Measurements from ENCODE around the gene PAFAH1B2.

The PAFAH1B2 gene

DNA sequence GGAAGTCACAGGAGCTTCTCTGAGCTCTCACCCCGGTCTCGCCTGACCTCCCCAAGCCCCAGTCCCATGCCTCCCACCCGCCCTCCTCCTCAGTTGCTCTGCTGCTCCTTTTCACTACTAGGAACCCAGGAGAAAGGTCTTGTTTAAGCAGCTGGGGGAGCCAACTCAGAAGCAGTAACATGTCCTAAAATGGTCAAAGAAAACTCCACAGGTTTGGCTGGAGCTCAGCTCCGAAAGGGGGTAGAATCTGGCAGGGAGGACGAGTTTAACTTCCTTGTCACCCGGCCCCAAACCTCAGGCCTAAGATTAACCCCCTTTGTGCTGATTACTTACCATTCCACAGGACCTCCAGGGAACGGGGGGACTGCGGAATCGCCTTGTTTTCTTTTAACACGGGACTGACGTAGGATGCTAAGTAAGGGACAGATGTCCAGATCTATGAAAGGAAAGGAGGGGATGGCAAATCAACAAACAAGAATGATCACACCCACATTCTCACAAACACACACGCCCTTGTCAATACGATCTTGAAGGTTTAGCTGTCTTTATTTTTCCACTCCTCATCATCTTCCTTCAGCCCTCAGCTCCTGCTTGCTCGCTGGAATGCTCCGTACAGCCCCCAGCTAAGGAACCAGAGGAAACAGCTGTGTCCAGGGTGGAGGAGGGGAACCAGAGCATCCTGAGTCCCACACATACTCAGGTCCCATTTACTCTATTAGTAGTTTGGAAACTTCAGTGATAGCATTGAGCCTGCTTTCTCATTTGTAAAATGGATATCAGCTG is 74.2 kb downstream of the PAFAH1B2 start:
- H2AFZ ChIP-seq (ENCODE audit: low read length): no peak overlapping the region
- H3K14ac ChIP-seq (ENCODE audit: low read length): no peak overlapping the region
- H3K79me1 ChIP-seq (ENCODE audit: low read depth, low read length): no peaks in the 10 kb centered on the region
- H2BK5ac ChIP-seq (ENCODE audit: low read length): no peak overlapping the region
- H3K9me3 ChIP-seq (replicated peaks in 1 of 2; ENCODE audit: control insufficient read depth in 2 of 2, insufficient read depth in 1 of 2, low read depth in 1 of 2, low read length in 2 of 2): no peaks in the 10 kb centered on the region
- H3K4me2 ChIP-seq (ENCODE audit: insufficient read depth, low read length, poor library complexity, severe bottlenecking): no peak overlapping the region
- no peak overlapping the region for H4K91ac ChIP-seq (ENCODE audit: low read depth, low read length, poor library complexity)
- no peak for DNase-seq (ENCODE audit: low spot score)
- peaks cover 8 to 9% of the 10 kb centered on the region in 2 donors for H3K4me1 ChIP-seq (ENCODE audit: control insufficient read depth in 2 of 2, insufficient read depth in 1 of 2, low read depth in 1 of 2, low read length in 2 of 2)
- H3K9ac ChIP-seq (ENCODE audit: low read depth, low read length, poor library complexity): no peak overlapping the region
- H2BK12ac ChIP-seq (ENCODE audit: low read length): no peak overlapping the region
- no peaks in the 10 kb centered on the region for H3K27me3 ChIP-seq (ENCODE audit: control insufficient read depth in 3 of 3, insufficient read depth in 3 of 3, low read depth in 1 of 3, low read length in 3 of 3)
- no peak overlapping the region for H3K27ac ChIP-seq (replicated peaks; ENCODE audit: low read length)
- WGBS, 2 donors (ENCODE audit: extremely low coverage in 2 of 2, insufficient read length in 2 of 2, insufficient replicate concordance in 1 of 2): no CpG with 5 or more reads among the region's 15 CpGs
- no peak overlapping the region for H2BK120ac ChIP-seq (ENCODE audit: low read depth, low read length)
- no peak overlapping the region for H2AK5ac ChIP-seq (ENCODE audit: low read depth, low read length)
- no peak overlapping the region for H3K23ac ChIP-seq (ENCODE audit: low read depth, low read length, poor library complexity)
- H3K4ac ChIP-seq (ENCODE audit: low read length): no peak overlapping the region
- peaks cover 27 to 74% of the 10 kb centered on the region in 2 donors for H3K36me3 ChIP-seq (replicated peaks in 1 of 2; ENCODE audit: control insufficient read depth in 2 of 2, insufficient read depth in 2 of 2, low read length in 2 of 2)
- no peak overlapping the region for H4K8ac ChIP-seq (ENCODE audit: low read depth, low read length)
- no peak overlapping the region for H2BK15ac ChIP-seq (ENCODE audit: low read length)
- H3K4me3 ChIP-seq (ENCODE audit: low read length in 2 of 2): no peak overlapping the region
- no peak overlapping the region for H3K18ac ChIP-seq (ENCODE audit: low read length)

DNA sequence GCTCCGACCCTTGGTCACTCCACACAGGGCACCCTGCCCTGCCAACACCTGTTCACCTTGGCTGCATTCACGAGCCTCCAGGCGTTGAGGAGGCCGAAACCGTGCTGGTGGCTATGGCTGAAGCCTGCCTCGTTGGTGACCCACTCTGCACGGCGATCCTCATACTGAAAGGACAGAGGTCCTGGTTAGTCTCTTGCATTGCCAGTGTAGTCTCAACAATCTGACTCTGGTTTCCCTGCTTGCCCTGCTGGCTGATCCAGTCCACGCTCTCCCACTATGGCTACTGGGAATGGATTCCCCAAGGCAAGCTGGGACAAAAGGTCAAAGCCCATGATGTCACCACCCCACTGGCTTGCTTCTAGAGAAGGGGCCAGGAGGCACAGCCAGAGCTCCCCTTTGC is 74.9 kb downstream of the PAFAH1B2 start:
- H3K4ac ChIP-seq (ENCODE audit: low read length): no peak overlapping the region
- H4K8ac ChIP-seq (ENCODE audit: low read depth, low read length): no peak overlapping the region
- H2BK120ac ChIP-seq (ENCODE audit: low read depth, low read length): no peak overlapping the region
- H3K36me3 ChIP-seq (replicated peaks in 1 of 2; ENCODE audit: control insufficient read depth in 2 of 2, insufficient read depth in 2 of 2, low read length in 2 of 2): peaks cover 33 to 78% of the 10 kb centered on the region in 2 donors
- no peaks in the 10 kb centered on the region for H3K27me3 ChIP-seq (ENCODE audit: control insufficient read depth in 3 of 3, insufficient read depth in 3 of 3, low read depth in 1 of 3, low read length in 3 of 3)
- no peak overlapping the region for H3K14ac ChIP-seq (ENCODE audit: low read length)
- no peak overlapping the region for H3K27ac ChIP-seq (replicated peaks; ENCODE audit: low read length)
- no peak overlapping the region for H3K9ac ChIP-seq (ENCODE audit: low read depth, low read length, poor library complexity)
- H3K79me1 ChIP-seq (ENCODE audit: low read depth, low read length): no peaks in the 10 kb centered on the region
- no peak overlapping the region for H4K91ac ChIP-seq (ENCODE audit: low read depth, low read length, poor library complexity)
- H2BK12ac ChIP-seq (ENCODE audit: low read length): no peak overlapping the region
- H2AFZ ChIP-seq (ENCODE audit: low read length): no peak overlapping the region
- peaks cover 8 to 9% of the 10 kb centered on the region in 2 donors for H3K4me1 ChIP-seq (ENCODE audit: control insufficient read depth in 2 of 2, insufficient read depth in 1 of 2, low read depth in 1 of 2, low read length in 2 of 2)
- no CpG with 5 or more reads among the region's 9 CpGs for WGBS, 2 donors (ENCODE audit: extremely low coverage in 2 of 2, insufficient read length in 2 of 2, insufficient replicate concordance in 1 of 2)
- DNase-seq (ENCODE audit: low spot score): no peak
- no peaks in the 10 kb centered on the region for H3K9me3 ChIP-seq (replicated peaks in 1 of 2; ENCODE audit: control insufficient read depth in 2 of 2, insufficient read depth in 1 of 2, low read depth in 1 of 2, low read length in 2 of 2)
- no peak overlapping the region for H3K4me2 ChIP-seq (ENCODE audit: insufficient read depth, low read length, poor library complexity, severe bottlenecking)
- H3K4me3 ChIP-seq (ENCODE audit: low read length in 2 of 2): no peak overlapping the region
- no peak overlapping the region for H2BK5ac ChIP-seq (ENCODE audit: low read length)
- H3K23ac ChIP-seq (ENCODE audit: low read depth, low read length, poor library complexity): no peak overlapping the region
- H2AK5ac ChIP-seq (ENCODE audit: low read depth, low read length): no peak overlapping the region
- H2BK15ac ChIP-seq (ENCODE audit: low read length): no peak overlapping the region
- no peak overlapping the region for H3K18ac ChIP-seq (ENCODE audit: low read length)

DNA sequence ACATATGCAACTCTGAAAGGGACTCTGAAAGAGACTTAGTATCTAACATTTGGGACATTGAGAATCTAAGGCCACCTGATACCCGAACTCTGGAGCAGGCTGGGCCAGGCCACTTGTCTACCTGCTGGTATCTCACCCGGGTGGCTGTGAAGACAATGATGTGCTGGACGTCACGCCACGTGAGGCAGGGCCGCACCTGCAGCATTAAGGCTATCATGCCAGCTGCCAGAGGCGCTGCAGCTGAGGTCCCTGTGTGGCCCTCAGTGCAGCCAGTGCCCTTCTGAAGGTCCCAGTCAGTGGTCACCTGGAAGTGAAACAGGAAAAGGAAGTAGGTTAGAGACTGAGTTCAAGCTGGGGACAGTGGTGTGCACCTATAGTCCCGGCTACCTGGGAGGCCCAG is 75.4 kb downstream of the PAFAH1B2 start:
- no peak overlapping the region for H3K27ac ChIP-seq (replicated peaks; ENCODE audit: low read length)
- H2BK15ac ChIP-seq (ENCODE audit: low read length): no peak overlapping the region
- DNase-seq (ENCODE audit: low spot score): no peak

DNA sequence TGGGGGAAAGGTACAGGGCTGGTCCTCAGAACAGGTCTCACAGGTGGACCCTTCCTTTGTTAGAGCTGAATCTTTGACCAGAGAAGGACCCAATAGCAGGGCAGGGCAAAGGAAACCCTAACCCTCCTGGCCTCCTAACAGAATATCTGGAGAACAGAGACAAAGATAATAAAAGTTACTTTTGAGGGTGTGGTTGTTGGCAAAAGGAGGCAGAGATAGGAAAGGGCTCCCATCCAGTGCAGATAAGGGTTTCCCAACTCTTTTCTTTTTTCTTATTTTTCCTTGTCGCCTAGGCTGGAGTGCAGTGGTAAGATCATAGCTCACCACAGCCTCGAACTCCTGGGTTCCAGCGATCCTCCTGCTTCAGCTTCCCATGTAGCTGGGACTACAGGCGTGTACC is 75.9 kb downstream of the PAFAH1B2 start:
- Histone ChIP-seq H3K18ac (ENCODE audit: low read length) (no peak overlapping the region), H2AFZ (ENCODE audit: low read length) (no peak overlapping the region), H2BK120ac (ENCODE audit: low read depth, low read length) (no peak overlapping the region), H3K4me3 (ENCODE audit: low read length in 2 of 2) (no peak overlapping the region), H4K91ac (ENCODE audit: low read depth, low read length, poor library complexity) (no peak overlapping the region), H3K27me3 (ENCODE audit: control insufficient read depth in 3 of 3, insufficient read depth in 3 of 3, low read depth in 1 of 3, low read length in 3 of 3) (no peaks in the 10 kb centered on the region), H2BK15ac (ENCODE audit: low read length) (no peak overlapping the region), H3K14ac (ENCODE audit: low read length) (no peak overlapping the region), H4K8ac (ENCODE audit: low read depth, low read length) (no peak overlapping the region), H2AK5ac (ENCODE audit: low read depth, low read length) (no peak overlapping the region), H3K23ac (ENCODE audit: low read depth, low read length, poor library complexity) (no peak overlapping the region), H3K4me2 (ENCODE audit: insufficient read depth, low read length, poor library complexity, severe bottlenecking) (no peak overlapping the region), H2BK5ac (ENCODE audit: low read length) (no peak overlapping the region), H3K27ac (replicated peaks; ENCODE audit: low read length) (no peak overlapping the region), H3K79me1 (ENCODE audit: low read depth, low read length) (no peaks in the 10 kb centered on the region), H2BK12ac (ENCODE audit: low read length) (no peak overlapping the region), H3K9me3 (replicated peaks in 1 of 2; ENCODE audit: control insufficient read depth in 2 of 2, insufficient read depth in 1 of 2, low read depth in 1 of 2, low read length in 2 of 2) (no peaks in the 10 kb centered on the region), H3K4me1 (ENCODE audit: control insufficient read depth in 2 of 2, insufficient read depth in 1 of 2, low read depth in 1 of 2, low read length in 2 of 2) (peaks cover under 1 to 7% of the 10 kb centered on the region in 2 donors), H3K9ac (ENCODE audit: low read depth, low read length, poor library complexity) (no peak overlapping the region), H3K36me3 (replicated peaks in 1 of 2; ENCODE audit: control insufficient read depth in 2 of 2, insufficient read depth in 2 of 2, low read length in 2 of 2) (peaks cover 36 to 85% of the 10 kb centered on the region in 2 donors), H3K4ac (ENCODE audit: low read length) (no peak overlapping the region)
- no peak for DNase-seq (ENCODE audit: low spot score)
- no CpG with 5 or more reads among the region's 4 CpGs for WGBS, 2 donors (ENCODE audit: extremely low coverage in 2 of 2, insufficient read length in 2 of 2, insufficient replicate concordance in 1 of 2)

More for the DNA sequence above, 75.4 kb downstream of the PAFAH1B2 start:
- no peak overlapping the region for H3K18ac ChIP-seq (ENCODE audit: low read length)
- H2AK5ac ChIP-seq (ENCODE audit: low read depth, low read length): no peak overlapping the region
- H3K4ac ChIP-seq (ENCODE audit: low read length): no peak overlapping the region
- no CpG with 5 or more reads among the region's 8 CpGs for WGBS, 2 donors (ENCODE audit: extremely low coverage in 2 of 2, insufficient read length in 2 of 2, insufficient replicate concordance in 1 of 2)
- H3K79me1 ChIP-seq (ENCODE audit: low read depth, low read length): no peaks in the 10 kb centered on the region
- H3K23ac ChIP-seq (ENCODE audit: low read depth, low read length, poor library complexity): no peak overlapping the region
- H3K9ac ChIP-seq (ENCODE audit: low read depth, low read length, poor library complexity): no peak overlapping the region
- H2AFZ ChIP-seq (ENCODE audit: low read length): no peak overlapping the region
- H2BK12ac ChIP-seq (ENCODE audit: low read length): no peak overlapping the region
- H3K4me3 ChIP-seq (ENCODE audit: low read length in 2 of 2): no peak overlapping the region
- peaks cover 5 to 11% of the 10 kb centered on the region in 2 donors for H3K4me1 ChIP-seq (ENCODE audit: control insufficient read depth in 2 of 2, insufficient read depth in 1 of 2, low read depth in 1 of 2, low read length in 2 of 2)
- H3K4me2 ChIP-seq (ENCODE audit: insufficient read depth, low read length, poor library complexity, severe bottlenecking): no peak overlapping the region
- H2BK120ac ChIP-seq (ENCODE audit: low read depth, low read length): no peak overlapping the region
- peak overlapping the region; percentile 75 for H3K14ac ChIP-seq (ENCODE audit: low read length)
- H3K9me3 ChIP-seq (replicated peaks in 1 of 2; ENCODE audit: control insufficient read depth in 2 of 2, insufficient read depth in 1 of 2, low read depth in 1 of 2, low read length in 2 of 2): no peaks in the 10 kb centered on the region
- no peak overlapping the region for H4K8ac ChIP-seq (ENCODE audit: low read depth, low read length)
- H3K27me3 ChIP-seq (ENCODE audit: control insufficient read depth in 3 of 3, insufficient read depth in 3 of 3, low read depth in 1 of 3, low read length in 3 of 3): no peaks in the 10 kb centered on the region
- no peak overlapping the region for H2BK5ac ChIP-seq (ENCODE audit: low read length)
- no peak overlapping the region for H4K91ac ChIP-seq (ENCODE audit: low read depth, low read length, poor library complexity)
- peaks cover 35 to 82% of the 10 kb centered on the region in 2 donors for H3K36me3 ChIP-seq (replicated peaks in 1 of 2; ENCODE audit: control insufficient read depth in 2 of 2, insufficient read depth in 2 of 2, low read length in 2 of 2)

All from neuronal stem cell (in vitro differentiated cells).